ENCODE measurements around the gene SAMD1. TPM values are rescaled to one million over a fixed set of nuclear protein-coding genes. Genes with fewer than 3 reads are reported as not detected.

Gene SAMD1
- total and polyA plus RNA-seq, 2 of the 8 experiments (the other 6 are each of a cell fraction or from before 2014, with no cell fraction given) = 40.0 to 100 TPM

DNA sequence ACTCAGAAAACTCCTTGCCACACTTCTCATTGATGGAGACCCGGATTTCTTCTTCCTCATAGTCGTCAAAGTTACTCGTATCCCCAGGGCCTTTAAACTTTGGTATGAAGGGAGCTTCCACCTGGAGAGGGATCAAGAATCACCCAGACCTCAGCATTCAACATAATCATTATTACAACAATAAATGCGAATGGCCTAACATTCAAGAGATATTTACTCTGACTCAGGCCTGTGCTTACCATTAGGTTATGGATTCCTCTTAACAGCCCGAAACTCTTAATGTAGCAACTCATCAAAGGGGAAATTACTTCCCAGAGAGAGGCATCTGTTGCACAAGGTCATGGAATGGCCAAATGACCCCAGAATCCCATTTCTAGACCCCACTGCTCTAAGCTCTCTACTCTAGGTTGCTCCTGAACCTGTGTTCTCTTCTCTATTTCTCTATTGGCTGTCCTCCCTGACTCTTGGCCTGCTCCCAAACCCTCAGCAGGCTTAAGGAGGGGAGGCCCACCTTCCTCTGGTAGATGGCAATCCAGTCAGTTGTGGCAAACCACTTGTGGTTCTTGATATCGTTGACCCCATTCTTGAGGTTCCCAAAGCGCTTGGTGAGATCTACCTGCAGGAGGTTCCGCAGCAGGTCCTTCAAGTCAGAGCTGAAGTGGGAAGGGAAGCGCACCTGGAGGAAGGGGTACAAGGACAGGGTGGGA lies 2.7 kb upstream of the SAMD1 start:
- H2BK15ac ChIP-seq (ENCODE audit: low read length) = no peak overlapping the region
- H3K4me2 ChIP-seq (ENCODE audit: insufficient read depth in 1 of 2, low read depth in 2 of 2, low read length in 2 of 2) = no peak overlapping the region
- no peak overlapping the region for H2BK20ac ChIP-seq (ENCODE audit: low read length)
- H3K9me3 ChIP-seq (ENCODE audit: insufficient read depth in 2 of 2, low read depth in 1 of 2, low read length in 1 of 2) = peaks cover 8% of the 10 kb centered on the region in 2 experiments; a peak in 3 of 4 replicates
- H3K4ac ChIP-seq (replicated peaks; ENCODE audit: insufficient read length, low read depth, low read length) = no peak overlapping the region
- H4K20me1 ChIP-seq (replicated peaks in 1 of 2; ENCODE audit: control insufficient read depth in 1 of 2, insufficient read depth in 2 of 2, low read length in 2 of 2) = peaks cover 4 to 13% of the 10 kb centered on the region in 2 experiments
- no peak overlapping the region for H2AFZ ChIP-seq (ENCODE audit: low read length)
- H3K23ac ChIP-seq (ENCODE audit: insufficient read length) = no peak overlapping the region
- no peak overlapping the region for H3K14ac ChIP-seq (ENCODE audit: insufficient read length)
- no peak for TF ChIP-seq TEAD4 (IDR thresholded peaks at IDR 0.05; ENCODE audit: low read depth, low read length)
- TF ChIP-seq HDAC6 (IDR thresholded peaks at IDR 0.05; ENCODE audit: low read depth, low read length) = no peak
- H2BK12ac ChIP-seq (ENCODE audit: low read depth, low read length) = no peak overlapping the region
- no peak for FAIRE-seq
- no peak for DNase-seq (ENCODE audit: low read depth in 1 of 2, low spot score in 2 of 2)
- no peak overlapping the region; the same call in 1 of the 2 replicates for H4K8ac ChIP-seq (ENCODE audit: extremely low read depth, insufficient read depth, low read length)
- POLR2A ChIA-PET (ENCODE audit: partially characterized antibody) = interaction anchor here (0.7 to 1.4 kb wide), 2 partner anchors 9 to 20 kb away, joined by 3 read pairs; no protein-coding TSS in a partner anchor
- H3K79me2 ChIP-seq (ENCODE audit: control insufficient read depth in 1 of 2, insufficient read depth in 2 of 2, low read length in 2 of 2) = no peaks in the 10 kb centered on the region
- H3K23me2 ChIP-seq (ENCODE audit: low read depth, low read length) = peaks cover 11% of the 10 kb centered on the region
- no peaks in the 10 kb centered on the region for H3K79me1 ChIP-seq (ENCODE audit: low read depth, low read length)
- H3K4me1 ChIP-seq (replicated peaks in 1 of 4; ENCODE audit: control insufficient read depth in 3 of 4, insufficient read depth in 4 of 4, low read length in 3 of 4) = peaks cover 3 to 5% (median 4%) of the 10 kb centered on the region in 4 experiments
- CTCF ChIA-PET (ENCODE audit: partially characterized antibody) = interaction anchor here (2.2 to 7.6 kb wide), 2 partner anchors 9 to 19 kb away, joined by 6 to 105 read pairs; partner anchors contain the start of gene PRKACA
- H3K36me3 ChIP-seq (ENCODE audit: control insufficient read depth in 2 of 4, insufficient read depth in 4 of 4, low read length in 3 of 4) = peaks cover 0 to 7% (median 4%) of the 10 kb centered on the region in 4 experiments; a peak in 3 of 8 replicates
- H3K18ac ChIP-seq (ENCODE audit: extremely low read depth, low read length) = no peak overlapping the region
- 93% methylated on average over 9 of the region's 9 CpGs; no CpG with 5 or more reads in 1 of the 2 experiments for WGBS, 2 experiments (ENCODE audit: extremely low coverage in 1 of 2, insufficient coverage in 1 of 2, insufficient read length in 1 of 2, insufficient replicate concordance in 2 of 2, low coverage in 1 of 2, low lambda C conversion rate in 2 of 2, missing lambda C conversion rate in 1 of 2)
- no peak overlapping the region for H3K4me3 ChIP-seq (ENCODE audit: extremely low read depth in 1 of 4, insufficient read depth in 2 of 4, low read depth in 3 of 4, low read length in 4 of 4)
- no peak overlapping the region for H3K56ac ChIP-seq (replicated peaks; ENCODE audit: insufficient read length, low read depth, low read length)
- no peak overlapping the region for H3K9ac ChIP-seq (replicated peaks in 1 of 4; ENCODE audit: extremely low read depth in 1 of 4, low read depth in 3 of 4, low read length in 3 of 4)
- no peak overlapping the region for H2BK120ac ChIP-seq (replicated peaks; ENCODE audit: low read depth, low read length)
- H4K5ac ChIP-seq (ENCODE audit: insufficient read length, low read depth, low read length) = no peak overlapping the region
- no peak overlapping the region for H4K91ac ChIP-seq (replicated peaks; ENCODE audit: insufficient read length, low read length)
- no peak overlapping the region for H2AK5ac ChIP-seq (ENCODE audit: low read depth, low read length)
- no peak overlapping the region for H2BK5ac ChIP-seq (ENCODE audit: low read depth, low read length)
- H3K27ac ChIP-seq (ENCODE audit: low read depth, low read length) = no peak overlapping the region
- H3K27me3 ChIP-seq (replicated peaks in 1 of 4; ENCODE audit: control insufficient read depth in 3 of 4, extremely low read depth in 1 of 4, insufficient read depth in 3 of 4, low read length in 3 of 4) = peaks cover 0 to 6% (median 2%) of the 10 kb centered on the region in 4 experiments; a peak in 4 of 7 replicates
